HEK293 (cell line): Measurements from ENCODE around the gene NTRK3.

Experiments
- CTCF ChIA-PET: fragments of 350-600 bp; formaldehyde crosslinking; extraction: SDS; loops from one replicate; lab custom pipeline; 2021; ENCODE audit warnings: antibody characterized with exemption; lab: Yijun Ruan, JAX
- POLR2A ChIA-PET: fragments of 300-600 bp; formaldehyde crosslinking; extraction: SDS; loops from one replicate; lab custom pipeline; 2020; ENCODE audit warnings: antibody characterized with exemption, inconsistent platforms; lab: Yijun Ruan, JAX
- H3K27ac ChIP-seq: fragments of 200-500 bp; sonication (Bioruptor generic); 2 replicates; pipeline ENCODE4 v1.5.1; 2014; ENCODE audit warnings: low read depth, low read length, control low read depth, inconsistent platforms; ENCODE audit errors: extremely low read depth
- H3K36me3 ChIP-seq, 2 experiments: fragments of 200-500 bp in 1 of 2; sonication (Bioruptor generic) in 1 of 2; 1 replicate in 1 of 2; 2 replicates in 1 of 2; pipeline ENCODE4 v1.5.1; 2014 to 2017; ENCODE audit warnings: inconsistent platforms in 2 of 2, low read length in 2 of 2; ENCODE audit not compliant: control insufficient read depth in 2 of 2, insufficient read depth in 1 of 2
- H3K4me1 ChIP-seq: fragments of 200-500 bp; sonication (Bioruptor generic); 2 replicates; pipeline ENCODE4 v1.5.1; 2014; ENCODE audit warnings: mild to moderate bottlenecking, low read length, inconsistent platforms; ENCODE audit not compliant: control insufficient read depth, insufficient read depth
- H3K4me3 ChIP-seq: 2 replicates; pipeline ENCODE4 v1.5.1; 2011; ENCODE audit warnings: low read depth, mild to moderate bottlenecking, control low read depth, low read length, moderate library complexity
- H3K9me3 ChIP-seq: fragments of 200-500 bp; sonication (Bioruptor generic); 2 replicates; pipeline ENCODE4 v1.5.1; 2014; ENCODE audit warnings: low read depth, low read length, inconsistent platforms; ENCODE audit not compliant: control insufficient read depth, insufficient read depth
- KLF9 ChIP-seq: fragments of 450-650 bp; formaldehyde crosslinking; IDR thresholded peaks from 2 replicates; pipeline ENCODE4 v1.5.1; 2016; ENCODE audit warnings: missing biosample characterization, missing genetic modification characterization, low read depth
- OSR2 ChIP-seq: fragments of 450-650 bp; formaldehyde crosslinking; IDR thresholded peaks from 2 replicates; pipeline ENCODE4 v1.5.1; 2016; ENCODE audit warnings: missing biosample characterization, missing genetic modification characterization
- ZBTB26 ChIP-seq: fragments of 450-650 bp; formaldehyde crosslinking; optimal IDR thresholded peaks from 2 replicates; pipeline ENCODE3; 2016; ENCODE audit warnings: missing biosample characterization, mild to moderate bottlenecking, missing genetic modification characterization
- ZBTB6 ChIP-seq: fragments of 450-650 bp; formaldehyde crosslinking; IDR thresholded peaks from 2 replicates; pipeline ENCODE4 v1.5.1; 2017; ENCODE audit warnings: missing biosample characterization, missing genetic modification characterization
- ZNF23 ChIP-seq: fragments of 450-650 bp; formaldehyde crosslinking; IDR thresholded peaks from 2 replicates; pipeline ENCODE4 v1.5.1; 2016; ENCODE audit warnings: missing biosample characterization, missing genetic modification characterization, borderline replicate concordance
- ZNF248 ChIP-seq: fragments of 450-650 bp; formaldehyde crosslinking; IDR thresholded peaks from 2 replicates; pipeline ENCODE4 v1.5.1; 2017; ENCODE audit warnings: missing biosample characterization, missing genetic modification characterization
- ZNF280C ChIP-seq: fragments of 450-650 bp; formaldehyde crosslinking; IDR thresholded peaks from 2 replicates; pipeline ENCODE4 v1.5.1; 2016; ENCODE audit warnings: missing biosample characterization, missing genetic modification characterization
- ZNF311 ChIP-seq: fragments of 450-650 bp; formaldehyde crosslinking; IDR thresholded peaks from 2 replicates; pipeline ENCODE4 v1.5.1; 2017; ENCODE audit warnings: missing biosample characterization, missing genetic modification characterization, borderline replicate concordance
- ZNF513 ChIP-seq: fragments of 450-650 bp; IDR thresholded peaks from 2 replicates; pipeline ENCODE4 v1.5.1; 2018; ENCODE audit warnings: missing biosample characterization, missing genetic modification characterization
- ZNF555 ChIP-seq: fragments of 450-650 bp; formaldehyde crosslinking; conservative IDR thresholded peaks from 2 replicates; pipeline ENCODE4 v1.5.1; 2017; ENCODE audit warnings: missing biosample characterization, mild to moderate bottlenecking, missing genetic modification characterization, inconsistent platforms
- ZNF596 ChIP-seq: fragments of 450-650 bp; IDR thresholded peaks from 2 replicates; pipeline ENCODE4 v1.5.0; 2018; ENCODE audit warnings: missing biosample characterization, mild to moderate bottlenecking, missing genetic modification characterization, moderate library complexity
- ZNF610 ChIP-seq: fragments of 450-650 bp; formaldehyde crosslinking; IDR thresholded peaks from 2 replicates; pipeline ENCODE4 v1.5.1; 2016; ENCODE audit warnings: missing biosample characterization, missing genetic modification characterization, borderline replicate concordance
- ZNF621 ChIP-seq: fragments of 450-650 bp; formaldehyde crosslinking; IDR thresholded peaks from 2 replicates; pipeline ENCODE4 v1.5.1; 2017; ENCODE audit warnings: missing biosample characterization, missing genetic modification characterization
- ZNF626 ChIP-seq: fragments of 450-650 bp; sonication (Bioruptor Pico); formaldehyde crosslinking; IDR thresholded peaks from 2 replicates; pipeline ENCODE4 v1.5.1; 2018; ENCODE audit warnings: missing biosample characterization, missing genetic modification characterization, inconsistent platforms
- ZNF660 ChIP-seq: fragments of 450-650 bp; IDR thresholded peaks from 2 replicates; pipeline ENCODE4 v1.5.1; 2018; ENCODE audit warnings: missing biosample characterization, mild to moderate bottlenecking, missing genetic modification characterization
- ZNF670 ChIP-seq: fragments of 450-650 bp; formaldehyde crosslinking; IDR thresholded peaks from 2 replicates; pipeline ENCODE4 v1.5.1; 2016; ENCODE audit warnings: missing biosample characterization, missing genetic modification characterization, low read depth
- ZNF677 ChIP-seq: fragments of 450-650 bp; IDR thresholded peaks from 2 replicates; pipeline ENCODE4 v1.5.0; 2018; ENCODE audit warnings: missing biosample characterization, mild to moderate bottlenecking, missing genetic modification characterization, moderate library complexity
- ZNF777 ChIP-seq: fragments of 450-650 bp; formaldehyde crosslinking; IDR thresholded peaks from 2 replicates; pipeline ENCODE4 v1.5.1; 2017; ENCODE audit warnings: missing biosample characterization, missing genetic modification characterization, borderline replicate concordance
- ZNF785 ChIP-seq: fragments of 450-650 bp; formaldehyde crosslinking; IDR thresholded peaks from 2 replicates; pipeline ENCODE4 v1.5.1; 2016; ENCODE audit warnings: missing biosample characterization, missing genetic modification characterization
- TF ChIP-seq, protein P1 (sequence below): fragments of 450-650 bp; formaldehyde crosslinking; IDR thresholded peaks from 2 replicates; pipeline ENCODE4 v1.5.1; 2016; ENCODE audit warnings: missing biosample characterization, missing genetic modification characterization
- TF ChIP-seq, protein P2 (sequence below): fragments of 450-650 bp; formaldehyde crosslinking; IDR thresholded peaks from 2 replicates; pipeline ENCODE4 v1.5.1; 2016; ENCODE audit warnings: missing biosample characterization, missing genetic modification characterization

Gene NTRK3

GRCh38 chr15:88233921-88234320 lies 22.6 kb downstream of the NTRK3 start:
- Histone ChIP-seq H3K27ac (no peak overlapping the region), H3K4me3 (no peak overlapping the region), H3K9me3 (no peaks in the 10 kb centered on the region), H3K4me1 (no peaks in the 10 kb centered on the region), H3K36me3 (no peaks in the 10 kb centered on the region)
- POLR2A ChIA-PET = no interaction called here
- TF ChIP-seq ZNF610 (tag by site-specific recombination) (no peak), ZNF660 (tag by site-specific recombination) (no peak), KLF9 (tag by site-specific recombination) (no peak)
- CTCF ChIA-PET = interaction anchor here (0.7 to 4.9 kb wide), 3 partner anchors 11 to 234 kb away, joined by 3 to 54 read pairs (median 5); partner anchors contain the start of gene MRPS11

DNA sequence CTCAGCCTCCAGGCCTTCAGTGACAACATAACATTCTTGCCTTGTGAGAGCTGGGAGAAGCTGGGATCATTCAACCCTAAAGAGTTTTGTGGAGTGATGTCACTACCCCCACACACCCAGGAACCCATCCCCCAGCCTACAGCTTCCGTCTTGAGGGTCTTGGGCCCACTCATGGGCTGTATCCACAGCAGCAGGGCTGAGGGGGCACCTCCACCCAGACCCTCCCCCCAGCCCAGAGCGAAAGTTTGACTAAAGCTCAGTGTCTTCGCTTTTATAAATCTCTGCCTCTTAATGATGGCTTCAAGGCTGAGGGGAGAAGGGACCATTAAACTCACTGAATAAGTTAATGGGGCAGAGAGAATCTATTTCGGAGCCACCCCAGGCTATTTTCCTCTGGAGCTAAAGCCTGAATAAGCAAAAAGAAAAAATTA lies 23.8 kb downstream of the NTRK3 start:
- no peaks in the 10 kb centered on the region for H3K9me3 ChIP-seq
- H3K4me3 ChIP-seq = no peak overlapping the region
- no peak overlapping the region for H3K27ac ChIP-seq
- CTCF ChIA-PET = interaction anchor here (0.7 to 4.9 kb wide), 2 partner anchors 12 to 273 kb away, joined by 3 to 54 read pairs; no protein-coding TSS in a partner anchor
- no peaks in the 10 kb centered on the region for H3K4me1 ChIP-seq
- POLR2A ChIA-PET = no interaction called here
- H3K36me3 ChIP-seq = no peaks in the 10 kb centered on the region
- TF ChIP-seq ZNF555 = no peak
- no peak for TF ChIP-seq ZNF670 (tag by site-specific recombination)
- TF ChIP-seq, protein P1, sequence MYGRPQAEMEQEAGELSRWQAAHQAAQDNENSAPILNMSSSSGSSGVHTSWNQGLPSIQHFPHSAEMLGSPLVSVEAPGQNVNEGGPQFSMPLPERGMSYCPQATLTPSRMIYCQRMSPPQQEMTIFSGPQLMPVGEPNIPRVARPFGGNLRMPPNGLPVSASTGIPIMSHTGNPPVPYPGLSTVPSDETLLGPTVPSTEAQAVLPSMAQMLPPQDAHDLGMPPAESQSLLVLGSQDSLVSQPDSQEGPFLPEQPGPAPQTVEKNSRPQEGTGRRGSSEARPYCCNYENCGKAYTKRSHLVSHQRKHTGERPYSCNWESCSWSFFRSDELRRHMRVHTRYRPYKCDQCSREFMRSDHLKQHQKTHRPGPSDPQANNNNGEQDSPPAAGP = no peak
- TF ChIP-seq ZNF280C (tag by site-specific recombination) = no peak
- TF ChIP-seq ZNF677 (tag by site-specific recombination) = no peak
- no peak for TF ChIP-seq ZNF621 (tag by site-specific recombination)
- no peak for TF ChIP-seq OSR2
- no peak for TF ChIP-seq ZNF248 (tag by site-specific recombination)
- no peak for TF ChIP-seq ZNF23 (tag by site-specific recombination)
- no peak for TF ChIP-seq ZNF785 (tag by site-specific recombination)
- TF ChIP-seq ZBTB6 (tag by site-specific recombination) = no peak

DNA sequence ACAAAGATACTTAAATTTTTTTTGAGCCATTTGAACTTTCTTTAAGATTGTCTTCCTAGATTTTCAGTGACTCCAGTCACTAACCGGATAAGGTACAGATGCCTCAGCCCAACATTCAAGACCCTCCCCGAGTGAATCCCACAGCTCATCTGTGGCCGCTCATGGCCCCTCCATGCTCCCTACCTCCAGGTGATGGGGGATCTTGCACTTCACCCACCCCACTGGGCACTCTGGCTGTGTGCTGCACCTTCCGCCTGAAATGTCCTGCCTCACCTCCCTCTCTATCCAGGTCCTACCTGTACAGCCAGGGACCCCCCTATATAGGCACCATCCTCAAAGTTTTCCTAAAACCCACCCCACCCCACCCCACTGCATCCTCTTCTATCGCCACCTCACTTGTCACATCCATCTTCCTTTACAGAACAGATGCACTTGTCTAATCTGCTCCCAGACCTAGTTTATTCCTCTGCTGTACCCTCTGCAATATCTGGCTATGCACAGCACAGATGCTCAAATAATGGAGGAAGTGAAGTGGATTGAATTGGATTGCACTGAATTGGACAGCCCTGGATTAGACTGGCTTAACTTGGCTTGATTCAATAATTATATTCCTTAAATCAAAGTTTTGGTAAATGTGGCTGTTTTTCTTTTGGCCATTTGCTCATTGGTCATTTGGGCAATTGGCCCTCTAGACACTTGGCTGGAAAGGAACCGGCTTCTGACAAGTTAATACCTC lies 24.5 kb downstream of the NTRK3 start:
- Histone ChIP-seq H3K4me1 (no peaks in the 10 kb centered on the region), H3K4me3 (no peak overlapping the region), H3K36me3 (no peaks in the 10 kb centered on the region), H3K9me3 (no peaks in the 10 kb centered on the region), H3K27ac (no peak overlapping the region)
- CTCF ChIA-PET = interaction anchor here (0.7 to 4.9 kb wide), 4 partner anchors 13 to 273 kb away, joined by 3 to 54 read pairs (median 4); no protein-coding TSS in a partner anchor
- POLR2A ChIA-PET = no interaction called here
- TF ChIP-seq ZNF513 = no peak
- no peak for TF ChIP-seq ZBTB26 (tag by site-specific recombination)
- TF ChIP-seq ZNF626 (tag by site-specific recombination) = no peak
- TF ChIP-seq ZNF777 (tag by site-specific recombination) = no peak
- no peak for TF ChIP-seq ZNF596
- TF ChIP-seq, protein P2, sequence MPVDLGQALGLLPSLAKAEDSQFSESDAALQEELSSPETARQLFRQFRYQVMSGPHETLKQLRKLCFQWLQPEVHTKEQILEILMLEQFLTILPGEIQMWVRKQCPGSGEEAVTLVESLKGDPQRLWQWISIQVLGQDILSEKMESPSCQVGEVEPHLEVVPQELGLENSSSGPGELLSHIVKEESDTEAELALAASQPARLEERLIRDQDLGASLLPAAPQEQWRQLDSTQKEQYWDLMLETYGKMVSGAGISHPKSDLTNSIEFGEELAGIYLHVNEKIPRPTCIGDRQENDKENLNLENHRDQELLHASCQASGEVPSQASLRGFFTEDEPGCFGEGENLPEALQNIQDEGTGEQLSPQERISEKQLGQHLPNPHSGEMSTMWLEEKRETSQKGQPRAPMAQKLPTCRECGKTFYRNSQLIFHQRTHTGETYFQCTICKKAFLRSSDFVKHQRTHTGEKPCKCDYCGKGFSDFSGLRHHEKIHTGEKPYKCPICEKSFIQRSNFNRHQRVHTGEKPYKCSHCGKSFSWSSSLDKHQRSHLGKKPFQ (tag by site-specific recombination) = no peak
- TF ChIP-seq ZNF311 (tag by site-specific recombination) = no peak
